COLO668 (cell line): ENCODE data around the gene BLTP3A.
"Not testable (repeated sequence)": the region's sequence is repeated elsewhere in the genome, so short reads cannot be mapped to it uniquely, and the experiment has no call there.

Experiments
- DNase-seq: peaks from one replicate; lab custom pipeline; 2025; ENCODE audit not compliant: unreplicated experiment; lab: John Stamatoyannopoulos, UW

The BLTP3A gene

GRCh38 chr6:34788111-34788510 lies 3.8 kb upstream of the BLTP3A start:
- DNase-seq, result no peak

- DNase-seq, result peak; percentile 38
Observed at GRCh38 chr6:34791164-34791700, 651 bp upstream of the BLTP3A start.

GRCh38 chr6:34792605-34793500 lies 970 bp downstream of the BLTP3A start:
- DNase-seq, result peak; percentile 25

DNA sequence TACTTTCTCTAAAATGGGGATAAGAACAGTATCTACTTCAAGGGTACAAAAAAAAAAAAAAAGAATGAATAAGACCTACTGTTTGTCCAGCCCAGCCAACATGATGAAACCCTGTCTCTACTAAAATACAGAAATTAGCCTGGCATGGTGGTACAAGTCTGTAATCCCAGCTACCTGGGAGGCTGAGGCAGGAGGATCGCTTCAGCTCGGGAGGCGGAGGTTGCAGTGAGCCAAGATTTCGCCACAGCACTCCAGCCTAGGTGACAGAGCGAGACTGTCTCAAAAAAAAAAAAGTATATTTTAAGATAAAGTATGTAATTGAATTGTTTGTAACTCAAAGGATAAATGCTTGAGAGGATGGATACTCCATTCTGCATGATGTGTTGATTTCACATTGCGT lies 2.0 kb downstream of the BLTP3A start:
- no peak for DNase-seq

DNA sequence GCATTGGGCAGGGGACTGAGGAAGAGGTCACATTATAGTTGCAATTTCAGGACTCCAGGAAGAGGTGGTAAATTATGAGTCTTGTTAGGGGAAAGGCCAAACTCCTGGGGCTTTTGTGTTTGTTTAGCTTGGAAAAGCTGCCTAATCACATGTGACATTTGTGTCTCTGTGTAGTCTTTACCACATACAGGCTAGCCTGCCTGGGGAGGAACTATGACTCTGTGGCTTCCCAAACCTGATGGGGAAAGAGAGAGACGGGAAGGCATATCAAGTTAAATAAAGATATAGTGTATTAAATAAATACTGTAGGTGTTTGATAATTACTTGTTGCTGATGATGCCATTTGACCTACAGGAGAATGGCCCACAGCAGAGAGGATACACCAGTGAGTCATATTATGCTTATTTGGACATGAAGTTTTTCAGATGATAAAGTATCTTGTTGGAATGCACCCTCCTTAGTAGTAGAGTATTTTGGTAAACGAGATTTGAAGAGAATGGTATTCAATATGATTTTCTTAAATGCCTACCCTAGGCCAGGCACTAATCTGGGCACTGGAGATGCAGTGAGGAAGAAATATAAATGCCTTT lies 4.0 kb downstream of the BLTP3A start:
- no peak for DNase-seq

GRCh38 chr6:34798057-34798456 lies 6.2 kb downstream of the BLTP3A start:
- no peak for DNase-seq

DNA sequence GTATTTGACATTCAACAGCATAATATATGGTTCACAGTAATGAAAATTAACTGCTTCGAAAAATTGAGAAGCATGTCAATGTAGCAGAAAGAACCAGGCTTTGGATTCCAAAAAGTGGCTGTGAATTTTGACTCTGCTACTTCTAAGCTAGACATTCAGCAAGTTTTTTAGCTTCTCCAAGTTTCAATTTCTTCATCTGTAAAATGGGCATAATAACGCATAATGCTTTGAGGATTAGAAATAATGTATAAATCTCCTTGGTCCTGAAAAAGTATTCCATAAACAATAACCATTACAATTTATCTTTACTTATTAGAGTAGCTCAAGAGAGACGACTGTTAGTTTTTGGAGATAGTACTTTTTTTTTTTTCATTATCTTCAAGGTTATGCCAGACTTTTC lies 7.7 kb downstream of the BLTP3A start:
- no peak for DNase-seq

DNA sequence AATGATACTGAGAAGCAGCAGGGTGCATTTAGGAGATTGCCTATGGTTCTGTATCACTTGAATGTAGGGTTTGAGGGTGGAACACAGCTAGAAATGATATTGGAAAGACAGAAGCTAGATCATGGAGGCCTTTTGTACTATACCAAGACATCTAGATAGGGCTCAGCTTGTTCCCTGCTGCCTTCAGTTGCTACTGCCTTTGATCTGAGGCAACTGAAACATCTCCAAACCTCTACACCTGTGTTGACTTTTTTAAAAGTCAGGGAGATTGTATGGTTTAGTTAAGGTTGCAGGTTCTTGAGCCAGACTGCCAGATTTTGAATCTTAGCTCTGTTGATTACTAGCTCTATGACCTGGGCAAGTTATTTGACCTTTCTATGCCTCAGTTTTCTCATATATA lies 12.7 kb downstream of the BLTP3A start:
- DNase-seq, result no peak

- peak; percentile 30 for DNase-seq
Observed at GRCh38 chr6:34805074-34805473, 13.2 kb downstream of the BLTP3A start.

GRCh38 chr6:34806738-34807453 lies 15.0 kb downstream of the BLTP3A start:
- DNase-seq, result no peak

GRCh38 chr6:34808473-34808872 lies 16.6 kb downstream of the BLTP3A start:
- not testable (repeated sequence) for DNase-seq

- DNase-seq, result not testable (repeated sequence)
Observed at GRCh38 chr6:34809419-34809818, 17.5 kb downstream of the BLTP3A start.

- no peak for DNase-seq
Observed at GRCh38 chr6:34810017-34810882, 18.4 kb downstream of the BLTP3A start.

DNA sequence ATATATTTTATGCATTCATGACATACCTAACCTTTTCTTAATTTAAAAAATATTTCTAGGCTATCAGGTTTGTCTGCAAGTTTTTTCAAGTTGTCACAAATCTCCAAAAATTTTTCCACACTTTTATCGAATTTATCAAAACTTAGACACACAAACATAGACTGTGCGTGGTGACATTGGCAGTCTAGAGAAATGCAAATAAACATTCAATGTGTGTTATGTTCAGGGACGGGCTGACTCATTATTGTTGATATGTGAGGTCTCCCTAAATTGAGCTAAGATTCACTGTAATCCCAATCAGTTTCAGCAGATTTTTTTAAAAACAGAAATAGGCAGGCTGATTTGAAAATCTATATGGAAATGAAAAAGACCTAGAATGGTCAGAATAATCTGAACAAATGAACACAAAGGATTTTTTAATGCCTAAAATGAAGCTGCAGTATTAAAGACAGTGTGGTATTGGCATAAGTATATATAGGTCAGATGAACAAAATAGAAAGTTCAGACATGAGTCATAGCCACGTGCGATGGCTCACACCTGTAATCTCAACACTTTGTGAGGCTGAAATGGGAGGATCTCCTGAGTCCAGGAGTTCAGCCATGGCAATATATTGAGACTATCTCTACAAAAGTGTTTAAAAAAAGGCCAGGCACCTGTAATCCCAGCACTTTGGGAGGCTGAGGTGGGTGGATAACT lies 19.2 kb downstream of the BLTP3A start:
- DNase-seq, result peak; percentile 15

GRCh38 chr6:34813028-34813713 lies 21.3 kb downstream of the BLTP3A start:
- DNase-seq, result no peak

DNA sequence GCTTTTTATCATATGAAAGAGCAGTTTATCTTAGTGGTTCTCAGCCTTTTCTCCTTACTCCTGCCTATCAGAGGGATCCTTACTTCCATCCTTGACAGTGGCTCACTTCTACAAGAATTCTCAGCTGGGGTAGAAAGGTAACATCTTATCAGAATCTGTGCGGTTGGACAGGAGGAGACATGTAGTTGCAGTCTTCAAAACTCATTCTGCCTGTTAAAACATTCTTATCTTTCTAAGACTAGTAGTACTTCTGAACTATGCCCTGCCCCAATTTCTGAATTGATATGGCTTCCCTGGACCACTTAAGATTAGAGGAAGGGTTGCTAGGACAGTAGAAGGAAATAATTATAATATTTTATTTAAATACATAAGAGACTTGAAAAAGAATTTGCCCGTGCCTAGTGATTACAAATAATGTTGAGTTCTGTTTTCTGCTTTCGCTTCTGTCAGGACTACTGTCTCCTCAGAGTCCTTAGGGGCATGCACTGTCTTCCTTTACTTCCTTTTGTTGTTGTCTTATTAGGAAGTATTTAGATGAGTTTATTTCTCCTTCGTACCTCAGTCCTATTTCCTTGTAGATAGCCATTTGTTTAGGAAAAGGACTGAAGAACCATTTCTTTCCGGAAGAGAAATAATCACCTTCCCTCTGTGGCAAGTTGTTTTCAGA lies 24.9 kb downstream of the BLTP3A start:
- no peak for DNase-seq

DNA sequence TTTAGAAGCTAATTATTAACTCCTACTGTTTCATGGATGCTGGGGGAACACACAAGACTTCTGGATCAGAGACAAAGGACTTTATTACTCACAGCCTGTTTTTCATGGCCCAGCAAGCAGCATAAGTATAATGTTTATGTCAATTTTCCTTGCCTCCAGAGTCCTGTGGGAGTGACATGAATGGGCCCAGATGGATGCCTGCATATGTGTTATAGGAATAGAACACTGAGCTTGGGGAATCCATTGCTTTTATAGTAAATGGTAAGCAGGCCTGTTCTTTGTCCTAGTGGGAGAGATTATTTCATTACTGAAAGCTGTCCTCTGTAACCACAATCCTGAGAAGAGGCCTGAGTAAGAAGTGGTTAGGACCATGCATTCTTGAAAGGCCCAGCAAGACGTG lies 25.6 kb downstream of the BLTP3A start:
- DNase-seq, result no peak

DNA sequence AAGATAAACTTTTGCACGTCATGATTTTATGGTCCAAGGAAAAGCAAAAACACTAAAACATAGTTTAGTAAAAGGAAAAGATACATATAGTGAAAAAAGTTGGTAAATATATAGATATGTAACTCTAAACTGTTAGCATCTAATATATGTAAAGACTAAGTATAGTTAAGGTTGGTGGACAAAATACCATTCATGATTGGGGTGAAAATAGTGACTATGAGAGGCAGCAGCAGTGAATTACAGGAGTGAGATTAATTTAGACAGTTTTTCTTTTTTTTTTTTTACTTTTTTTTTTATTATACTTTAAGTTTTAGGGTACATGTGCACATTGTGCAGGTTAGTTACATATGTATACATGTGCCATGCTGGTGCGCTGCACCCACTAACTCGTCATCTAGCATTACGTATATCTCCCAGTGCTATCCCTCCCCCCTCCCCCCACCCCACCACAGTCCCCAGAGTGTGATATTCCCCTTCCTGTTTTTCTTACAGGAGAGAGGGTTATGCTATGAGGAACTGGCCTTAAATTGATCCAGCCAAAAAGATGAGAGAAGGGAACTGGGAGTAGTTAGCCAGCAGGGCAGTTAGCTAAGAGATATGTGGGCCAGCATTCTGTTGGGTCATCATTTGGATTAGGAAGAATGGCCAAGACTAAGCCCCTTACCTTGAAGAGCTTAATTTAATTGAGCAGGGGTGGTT lies 27.1 kb downstream of the BLTP3A start:
- DNase-seq, result not testable (repeated sequence)
